Hepatocyte (in vitro differentiated cells): Measurements from ENCODE around the gene UBE2E2.

Experiments
- EZH2 ChIP-seq: fragments of 200-600 bp; sonication (generic); IDR thresholded peaks from 2 replicates; pipeline ENCODE4 v1.6.1; 2016; ENCODE audit warnings: antibody characterized with exemption, mild to moderate bottlenecking, borderline replicate concordance
- EZH2phosphoT487 ChIP-seq: fragments of 200-600 bp; sonication (generic); IDR thresholded peaks from one replicate; pipeline ENCODE4 v1.6.1; 2018; ENCODE audit warnings: antibody characterized with exemption, mild to moderate bottlenecking, low read depth, moderate library complexity; ENCODE audit not compliant: unreplicated experiment, severe bottlenecking
- TF ChIP-seq, protein P1 (sequence below): fragments of 200-600 bp; sonication (generic); IDR thresholded peaks from 2 replicates; pipeline ENCODE4 v1.5.1; 2016; ENCODE audit warnings: antibody characterized with exemption, mild to moderate bottlenecking; ENCODE audit not compliant: poor library complexity

DNA sequence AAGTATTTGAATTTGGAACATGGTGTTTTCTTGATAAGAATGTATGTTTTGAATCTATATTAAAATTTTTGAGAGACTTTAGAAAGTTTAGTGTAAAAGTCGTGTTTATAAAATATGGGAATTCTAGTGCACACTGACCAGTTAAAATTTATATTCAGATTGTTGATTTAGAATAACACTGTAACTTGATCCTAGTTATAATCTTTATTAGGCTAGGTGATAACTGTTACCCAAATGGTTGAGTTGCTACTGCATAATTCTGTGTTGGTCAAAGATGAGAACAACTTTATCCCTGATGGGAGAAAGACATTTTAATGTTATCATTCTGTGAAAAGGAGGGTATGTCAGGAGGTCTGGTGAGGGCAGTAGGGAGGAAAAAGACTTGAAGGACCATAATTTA, 249.3 kb downstream of the UBE2E2 start:
- TF ChIP-seq, protein P1, sequence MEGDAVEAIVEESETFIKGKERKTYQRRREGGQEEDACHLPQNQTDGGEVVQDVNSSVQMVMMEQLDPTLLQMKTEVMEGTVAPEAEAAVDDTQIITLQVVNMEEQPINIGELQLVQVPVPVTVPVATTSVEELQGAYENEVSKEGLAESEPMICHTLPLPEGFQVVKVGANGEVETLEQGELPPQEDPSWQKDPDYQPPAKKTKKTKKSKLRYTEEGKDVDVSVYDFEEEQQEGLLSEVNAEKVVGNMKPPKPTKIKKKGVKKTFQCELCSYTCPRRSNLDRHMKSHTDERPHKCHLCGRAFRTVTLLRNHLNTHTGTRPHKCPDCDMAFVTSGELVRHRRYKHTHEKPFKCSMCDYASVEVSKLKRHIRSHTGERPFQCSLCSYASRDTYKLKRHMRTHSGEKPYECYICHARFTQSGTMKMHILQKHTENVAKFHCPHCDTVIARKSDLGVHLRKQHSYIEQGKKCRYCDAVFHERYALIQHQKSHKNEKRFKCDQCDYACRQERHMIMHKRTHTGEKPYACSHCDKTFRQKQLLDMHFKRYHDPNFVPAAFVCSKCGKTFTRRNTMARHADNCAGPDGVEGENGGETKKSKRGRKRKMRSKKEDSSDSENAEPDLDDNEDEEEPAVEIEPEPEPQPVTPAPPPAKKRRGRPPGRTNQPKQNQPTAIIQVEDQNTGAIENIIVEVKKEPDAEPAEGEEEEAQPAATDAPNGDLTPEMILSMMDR = no peak
- no peak for TF ChIP-seq EZH2
- no peak for TF ChIP-seq EZH2phosphoT487
